Parathyroid adenoma (tissue), 2 donors: ENCODE results near the gene ABTB2.

Source experiments
- H2AFZ ChIP-seq: fragments of 300-600 bp; sonication (generic); one replicate; pipeline ENCODE4 v1.7.0; 2017; ENCODE audit warnings: antibody characterized with exemption, mild to moderate bottlenecking
- H3K27ac ChIP-seq: fragments of 300-600 bp; sonication (generic); one replicate; pipeline ENCODE4 v1.7.0; 2017
- H3K27me3 ChIP-seq: fragments of 300-600 bp; sonication (generic); one replicate; pipeline ENCODE4 v1.7.0; 2017; ENCODE audit warnings: low read length; ENCODE audit not compliant: control insufficient read depth, insufficient read depth
- H3K36me3 ChIP-seq: fragments of 300-600 bp; sonication (generic); one replicate; pipeline ENCODE4 v1.7.0; 2017; ENCODE audit warnings: low read length; ENCODE audit not compliant: control insufficient read depth, insufficient read depth
- H3K4me1 ChIP-seq: fragments of 300-600 bp; sonication (generic); one replicate; pipeline ENCODE4 v1.7.0; 2017; ENCODE audit warnings: control low read depth
- H3K4me2 ChIP-seq: fragments of 300-600 bp; sonication (generic); one replicate; pipeline ENCODE4 v1.7.0; 2017; ENCODE audit warnings: low read length
- H3K4me3 ChIP-seq: fragments of 300-600 bp; sonication (generic); one replicate; pipeline ENCODE4 v1.7.0; 2017; ENCODE audit warnings: low read depth, low read length
- H3K79me2 ChIP-seq: fragments of 300-600 bp; sonication (generic); one replicate; pipeline ENCODE4 v1.7.0; 2017; ENCODE audit warnings: control low read depth
- H3K9ac ChIP-seq: fragments of 300-600 bp; sonication (generic); one replicate; pipeline ENCODE4 v1.7.0; 2017; ENCODE audit warnings: mild to moderate bottlenecking
- H3K9me3 ChIP-seq: fragments of 300-600 bp; sonication (generic); one replicate; pipeline ENCODE4 v1.7.0; 2017; ENCODE audit warnings: low read length; ENCODE audit not compliant: control insufficient read depth
- CTCF ChIP-seq: fragments of 300-600 bp; sonication (generic); IDR thresholded peaks from one replicate; pipeline ENCODE4 v1.7.0; 2017; ENCODE audit warnings: antibody characterized with exemption, mild to moderate bottlenecking
- donor health status: primary hyperparathyroidism.

ABTB2 gene

GRCh38 chr11:34315394-34315793, 42.4 kb downstream of the ABTB2 start:
- no peak overlapping the region for H3K4me2 ChIP-seq
- no peaks in the 10 kb centered on the region for H3K4me1 ChIP-seq
- no peaks in the 10 kb centered on the region for H3K27me3 ChIP-seq
- no peaks in the 10 kb centered on the region for H3K79me2 ChIP-seq
- no peak overlapping the region for H3K27ac ChIP-seq
- no peak overlapping the region for H2AFZ ChIP-seq
- no peak overlapping the region for H3K4me3 ChIP-seq
- no peaks in the 10 kb centered on the region for H3K36me3 ChIP-seq
- H3K9ac ChIP-seq = no peak overlapping the region
- H3K9me3 ChIP-seq = no peaks in the 10 kb centered on the region
- TF ChIP-seq CTCF = no peak

- H2AFZ ChIP-seq = no peak overlapping the region
- H3K27ac ChIP-seq = no peak overlapping the region
Observed at GRCh38 chr11:34314936-34315335, 42.9 kb downstream of the ABTB2 start.

GRCh38 chr11:34314176-34314575, 43.6 kb downstream of the ABTB2 start:
- Histone ChIP-seq H3K9ac (no peak overlapping the region), H3K4me3 (no peak overlapping the region)
- no peak for TF ChIP-seq CTCF

More at GRCh38 chr11:34314936-34315335, 42.9 kb downstream of the ABTB2 start:
- TF ChIP-seq CTCF = no peak
- H3K36me3 ChIP-seq = no peaks in the 10 kb centered on the region
- no peak overlapping the region for H3K4me2 ChIP-seq
- H3K9ac ChIP-seq = no peak overlapping the region
- H3K4me1 ChIP-seq = no peaks in the 10 kb centered on the region
- H3K4me3 ChIP-seq = no peak overlapping the region
- H3K79me2 ChIP-seq = no peaks in the 10 kb centered on the region
- H3K9me3 ChIP-seq = no peaks in the 10 kb centered on the region
- H3K27me3 ChIP-seq = no peaks in the 10 kb centered on the region

GRCh38 chr11:34313099-34313517, 44.7 kb downstream of the ABTB2 start:
- Histone ChIP-seq H3K79me2 (no peaks in the 10 kb centered on the region), H3K36me3 (no peaks in the 10 kb centered on the region), H3K4me2 (no peak overlapping the region), H3K27ac (no peak overlapping the region), H3K9me3 (no peaks in the 10 kb centered on the region), H3K27me3 (no peaks in the 10 kb centered on the region), H2AFZ (no peak overlapping the region), H3K4me3 (no peak overlapping the region), H3K9ac (no peak overlapping the region), H3K4me1 (no peaks in the 10 kb centered on the region)
- TF ChIP-seq CTCF = no peak

More at GRCh38 chr11:34314176-34314575, 43.6 kb downstream of the ABTB2 start:
- H3K79me2 ChIP-seq = no peaks in the 10 kb centered on the region
- no peaks in the 10 kb centered on the region for H3K4me1 ChIP-seq
- no peaks in the 10 kb centered on the region for H3K27me3 ChIP-seq
- no peak overlapping the region for H3K4me2 ChIP-seq
- no peaks in the 10 kb centered on the region for H3K9me3 ChIP-seq
- no peaks in the 10 kb centered on the region for H3K36me3 ChIP-seq
- H3K27ac ChIP-seq = no peak overlapping the region
- no peak overlapping the region for H2AFZ ChIP-seq

GRCh38 chr11:34311126-34311525, 46.7 kb downstream of the ABTB2 start:
- no peaks in the 10 kb centered on the region for H3K79me2 ChIP-seq
- H3K27ac ChIP-seq = no peak overlapping the region
- no peak overlapping the region for H3K4me2 ChIP-seq
- H3K9ac ChIP-seq = no peak overlapping the region
- H3K4me1 ChIP-seq = no peaks in the 10 kb centered on the region
- TF ChIP-seq CTCF = no peak
- H3K9me3 ChIP-seq = no peaks in the 10 kb centered on the region
- no peaks in the 10 kb centered on the region for H3K36me3 ChIP-seq
- no peaks in the 10 kb centered on the region for H3K27me3 ChIP-seq
- H3K4me3 ChIP-seq = no peak overlapping the region
- H2AFZ ChIP-seq = no peak overlapping the region
